WTC11 (cell line): ENCODE measurements around the gene TLE3.

Experiments used
- CBFB ChIP-seq: sonication (generic); formaldehyde crosslinking; IDR thresholded peaks from 2 replicates; pipeline ENCODE4 v1.8.1; 2022; ENCODE audit warnings: mild to moderate bottlenecking, low read depth, missing genetic modification reagents
- ELF4 ChIP-seq: sonication (generic); formaldehyde crosslinking; IDR thresholded peaks from 2 replicates; pipeline ENCODE4 v1.8.1; 2022; ENCODE audit warnings: low read depth, mild to moderate bottlenecking, moderate library complexity, missing genetic modification reagents
- GABPB1 ChIP-seq: sonication (generic); formaldehyde crosslinking; IDR thresholded peaks from 2 replicates; pipeline ENCODE4 v1.8.1; 2023; ENCODE audit warnings: mild to moderate bottlenecking, missing genetic modification reagents
- IRF2 ChIP-seq: sonication (generic); formaldehyde crosslinking; IDR thresholded peaks from 2 replicates; pipeline ENCODE4 v1.8.0; 2022; ENCODE audit warnings: low read depth, missing genetic modification reagents, borderline replicate concordance
- MAX ChIP-seq: sonication (generic); formaldehyde crosslinking; IDR thresholded peaks from 2 replicates; pipeline ENCODE4 v1.8.0; 2022; ENCODE audit warnings: mild to moderate bottlenecking, missing genetic modification reagents
- NR1H2 ChIP-seq: sonication (generic); formaldehyde crosslinking; IDR thresholded peaks from 2 replicates; pipeline ENCODE4 v1.9.0; 2021; ENCODE audit warnings: mild to moderate bottlenecking, moderate library complexity, missing genetic modification reagents
- SP1 ChIP-seq: sonication (generic); formaldehyde crosslinking; conservative IDR thresholded peaks from 2 replicates; pipeline ENCODE4 v1.8.1; 2022; ENCODE audit warnings: missing genetic modification reagents
- ZNF232 ChIP-seq: sonication (generic); formaldehyde crosslinking; IDR thresholded peaks from 2 replicates; pipeline ENCODE4 v1.8.0; 2022; ENCODE audit warnings: mild to moderate bottlenecking, missing genetic modification reagents
- TF ChIP-seq, protein P1 (sequence below): sonication (generic); formaldehyde crosslinking; IDR thresholded peaks from 2 replicates; pipeline ENCODE4 v1.8.1; 2023; ENCODE audit warnings: mild to moderate bottlenecking, missing genetic modification reagents, moderate library complexity
- TF ChIP-seq, protein P2 (sequence below): sonication (generic); formaldehyde crosslinking; IDR thresholded peaks from 2 replicates; pipeline ENCODE4 v1.8.1; 2022; ENCODE audit warnings: low read depth, mild to moderate bottlenecking, moderate library complexity, missing genetic modification reagents, borderline replicate concordance
- TF ChIP-seq, protein P3 (sequence below): fragments of 200-600 bp; IDR thresholded peaks from 2 replicates; pipeline ENCODE4 v1.8.0; 2022; ENCODE audit warnings: antibody characterized with exemption
- TF ChIP-seq, protein P4 (sequence below): sonication (generic); formaldehyde crosslinking; IDR thresholded peaks from 2 replicates; pipeline ENCODE4 v1.8.0; 2022; ENCODE audit warnings: mild to moderate bottlenecking, missing genetic modification reagents

DNA sequence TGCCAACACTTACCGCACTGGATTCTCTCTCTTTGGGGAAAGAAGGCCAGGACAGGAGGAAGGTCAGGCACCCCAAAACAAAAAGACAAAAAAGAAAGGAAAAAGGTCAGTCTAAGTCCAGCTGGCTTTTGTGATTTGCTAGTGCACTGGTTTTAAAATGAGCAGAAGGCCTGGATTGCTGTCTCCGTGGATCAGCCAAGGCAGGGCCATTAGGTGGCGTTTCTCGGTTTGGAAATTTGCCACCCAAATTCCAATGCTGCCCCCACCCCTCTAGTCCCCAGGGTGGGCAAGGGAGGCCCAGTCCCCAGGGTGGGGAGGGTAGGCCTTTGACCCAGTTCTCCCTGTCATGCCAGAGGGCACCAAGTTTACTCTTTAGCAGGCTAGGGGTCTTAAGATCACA lies 33.3 kb downstream of the TLE3 start:
- TF ChIP-seq, protein P1, sequence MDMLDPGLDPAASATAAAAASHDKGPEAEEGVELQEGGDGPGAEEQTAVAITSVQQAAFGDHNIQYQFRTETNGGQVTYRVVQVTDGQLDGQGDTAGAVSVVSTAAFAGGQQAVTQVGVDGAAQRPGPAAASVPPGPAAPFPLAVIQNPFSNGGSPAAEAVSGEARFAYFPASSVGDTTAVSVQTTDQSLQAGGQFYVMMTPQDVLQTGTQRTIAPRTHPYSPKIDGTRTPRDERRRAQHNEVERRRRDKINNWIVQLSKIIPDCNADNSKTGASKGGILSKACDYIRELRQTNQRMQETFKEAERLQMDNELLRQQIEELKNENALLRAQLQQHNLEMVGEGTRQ (CRISPR knock-in tag) = no peak
- TF ChIP-seq, protein P2, sequence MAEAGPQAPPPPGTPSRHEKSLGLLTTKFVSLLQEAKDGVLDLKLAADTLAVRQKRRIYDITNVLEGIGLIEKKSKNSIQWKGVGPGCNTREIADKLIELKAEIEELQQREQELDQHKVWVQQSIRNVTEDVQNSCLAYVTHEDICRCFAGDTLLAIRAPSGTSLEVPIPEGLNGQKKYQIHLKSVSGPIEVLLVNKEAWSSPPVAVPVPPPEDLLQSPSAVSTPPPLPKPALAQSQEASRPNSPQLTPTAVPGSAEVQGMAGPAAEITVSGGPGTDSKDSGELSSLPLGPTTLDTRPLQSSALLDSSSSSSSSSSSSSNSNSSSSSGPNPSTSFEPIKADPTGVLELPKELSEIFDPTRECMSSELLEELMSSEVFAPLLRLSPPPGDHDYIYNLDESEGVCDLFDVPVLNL (CRISPR knock-in tag) = no peak
- TF ChIP-seq CBFB (CRISPR knock-in tag) = no peak
- TF ChIP-seq ELF4 (CRISPR knock-in tag) = no peak
- TF ChIP-seq, protein P3, sequence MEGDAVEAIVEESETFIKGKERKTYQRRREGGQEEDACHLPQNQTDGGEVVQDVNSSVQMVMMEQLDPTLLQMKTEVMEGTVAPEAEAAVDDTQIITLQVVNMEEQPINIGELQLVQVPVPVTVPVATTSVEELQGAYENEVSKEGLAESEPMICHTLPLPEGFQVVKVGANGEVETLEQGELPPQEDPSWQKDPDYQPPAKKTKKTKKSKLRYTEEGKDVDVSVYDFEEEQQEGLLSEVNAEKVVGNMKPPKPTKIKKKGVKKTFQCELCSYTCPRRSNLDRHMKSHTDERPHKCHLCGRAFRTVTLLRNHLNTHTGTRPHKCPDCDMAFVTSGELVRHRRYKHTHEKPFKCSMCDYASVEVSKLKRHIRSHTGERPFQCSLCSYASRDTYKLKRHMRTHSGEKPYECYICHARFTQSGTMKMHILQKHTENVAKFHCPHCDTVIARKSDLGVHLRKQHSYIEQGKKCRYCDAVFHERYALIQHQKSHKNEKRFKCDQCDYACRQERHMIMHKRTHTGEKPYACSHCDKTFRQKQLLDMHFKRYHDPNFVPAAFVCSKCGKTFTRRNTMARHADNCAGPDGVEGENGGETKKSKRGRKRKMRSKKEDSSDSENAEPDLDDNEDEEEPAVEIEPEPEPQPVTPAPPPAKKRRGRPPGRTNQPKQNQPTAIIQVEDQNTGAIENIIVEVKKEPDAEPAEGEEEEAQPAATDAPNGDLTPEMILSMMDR = no peak
- TF ChIP-seq, protein P4, sequence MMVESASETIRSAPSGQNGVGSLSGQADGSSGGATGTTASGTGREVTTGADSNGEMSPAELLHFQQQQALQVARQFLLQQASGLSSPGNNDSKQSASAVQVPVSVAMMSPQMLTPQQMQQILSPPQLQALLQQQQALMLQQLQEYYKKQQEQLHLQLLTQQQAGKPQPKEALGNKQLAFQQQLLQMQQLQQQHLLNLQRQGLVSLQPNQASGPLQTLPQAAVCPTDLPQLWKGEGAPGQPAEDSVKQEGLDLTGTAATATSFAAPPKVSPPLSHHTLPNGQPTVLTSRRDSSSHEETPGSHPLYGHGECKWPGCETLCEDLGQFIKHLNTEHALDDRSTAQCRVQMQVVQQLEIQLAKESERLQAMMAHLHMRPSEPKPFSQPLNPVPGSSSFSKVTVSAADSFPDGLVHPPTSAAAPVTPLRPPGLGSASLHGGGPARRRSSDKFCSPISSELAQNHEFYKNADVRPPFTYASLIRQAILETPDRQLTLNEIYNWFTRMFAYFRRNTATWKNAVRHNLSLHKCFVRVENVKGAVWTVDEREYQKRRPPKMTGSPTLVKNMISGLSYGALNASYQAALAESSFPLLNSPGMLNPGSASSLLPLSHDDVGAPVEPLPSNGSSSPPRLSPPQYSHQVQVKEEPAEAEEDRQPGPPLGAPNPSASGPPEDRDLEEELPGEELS = no peak
- TF ChIP-seq SP1 (CRISPR knock-in tag) = no peak
- TF ChIP-seq NR1H2 (CRISPR knock-in tag) = no peak
- no peak for TF ChIP-seq GABPB1 (CRISPR knock-in tag)
- no peak for TF ChIP-seq IRF2 (CRISPR knock-in tag)
- TF ChIP-seq MAX (CRISPR knock-in tag) = no peak
- TF ChIP-seq ZNF232 = no peak
